PC-3 (cell line): ENCODE data around the gene NME7. TPM values are rescaled to one million over a fixed set of nuclear protein-coding genes. Genes with fewer than 3 reads are reported as not detected.
A peak's percentile ranks its signal among the peaks of the same experiment; 100 is the strongest.

Experiments
- ATAC-seq: fragments of 200-7000 bp; cut with Tn5 transposase; 2 replicates; pipeline ENCODE4 v1.9.1; 2020; ENCODE audit warnings: mild to moderate bottlenecking, moderate library complexity
- BruUV-seq: library from RNA; stranded (reverse); fragments of 400-500 nt; replicated peaks from 2 replicates; lab custom pipeline; 2021; lab: Mats Ljungman, UMichigan
- CTCF ChIA-PET: fragments of 300-600 bp; sonication (Branson Sonifier 250); formaldehyde crosslinking; loops from one replicate; lab custom pipeline; 2022; ENCODE audit warnings: antibody characterized with exemption; lab: Charles Lee
- POLR2A ChIA-PET: fragments of 300-600 bp; sonication (Branson Sonifier 250); formaldehyde crosslinking; loops from one replicate; lab custom pipeline; 2022; ENCODE audit warnings: antibody characterized with exemption; ENCODE audit not compliant: unreplicated experiment; lab: Charles Lee
- DNase-seq: peaks from one replicate; pipeline ENCODE4 v3.0.0-alpha.2; 2015
- H2AFZ ChIP-seq: fragments of 300-600 bp; sonication (generic); 2 replicates; pipeline ENCODE4 v1.6.0; 2016; ENCODE audit warnings: antibody characterized with exemption, low read length
- H3F3A ChIP-seq: fragments of 300-600 bp; sonication (generic); one replicate; pipeline ENCODE4 v1.6.0; 2017; ENCODE audit warnings: antibody characterized with exemption, low read length, control low read depth, mild to moderate bottlenecking; ENCODE audit not compliant: unreplicated experiment
- H3K27ac ChIP-seq: fragments of 300-600 bp; sonication (generic); 2 replicates; pipeline ENCODE4 v1.5.1; 2016; ENCODE audit warnings: mild to moderate bottlenecking, low read length
- H3K27me3 ChIP-seq: fragments of 300-600 bp; sonication (generic); 2 replicates; pipeline ENCODE4 v1.6.1; 2016; ENCODE audit warnings: low read length, mixed read lengths
- H3K36me3 ChIP-seq: fragments of 300-600 bp; sonication (generic); 2 replicates; pipeline ENCODE4 v1.6.1; 2016; ENCODE audit warnings: low read depth, mixed run types, low read length, mixed read lengths
- H3K4me1 ChIP-seq: fragments of 300-600 bp; sonication (generic); 2 replicates; pipeline ENCODE4 v1.5.1; 2016; ENCODE audit warnings: low read length; ENCODE audit not compliant: insufficient read depth
- H3K4me2 ChIP-seq: fragments of 300-600 bp; sonication (generic); 2 replicates; pipeline ENCODE4 v1.6.0; 2016; ENCODE audit warnings: low read length
- H3K4me3 ChIP-seq: fragments of 300-600 bp; sonication (generic); 2 replicates; pipeline ENCODE4 v1.5.1; 2016; ENCODE audit warnings: mild to moderate bottlenecking, low read length, mixed read lengths
- H3K79me2 ChIP-seq: fragments of 300-600 bp; sonication (generic); 2 replicates; pipeline ENCODE4 v1.6.1; 2017; ENCODE audit warnings: low read length, mixed read lengths
- H3K9ac ChIP-seq: fragments of 300-600 bp; sonication (generic); 2 replicates; pipeline ENCODE4 v1.6.0; 2016; ENCODE audit warnings: mild to moderate bottlenecking, low read length
- H3K9me2 ChIP-seq: fragments of 300-600 bp; sonication (generic); replicated peaks from 2 replicates; pipeline ENCODE4 v1.6.1; 2016; ENCODE audit warnings: mixed run types, low read length, mixed read lengths
- H3K9me3 ChIP-seq: fragments of 300-600 bp; sonication (generic); 2 replicates; pipeline ENCODE4 v1.6.1; 2016; ENCODE audit warnings: low read length, mixed read lengths
- H4K20me1 ChIP-seq: fragments of 300-600 bp; sonication (generic); 2 replicates; pipeline ENCODE4 v1.6.1; 2016; ENCODE audit warnings: low read length, mixed read lengths
- CTCF ChIP-seq: fragments of 300-600 bp; sonication (generic); conservative IDR thresholded peaks from 2 replicates; pipeline ENCODE4 v1.5.1; 2017; ENCODE audit warnings: antibody characterized with exemption, low read depth, mild to moderate bottlenecking, low read length
- EZH2 ChIP-seq: fragments of 300-600 bp; sonication (generic); IDR thresholded peaks from one replicate; pipeline ENCODE4 v1.6.1; 2017; ENCODE audit warnings: antibody characterized with exemption, mild to moderate bottlenecking, low read length; ENCODE audit not compliant: unreplicated experiment
- EZH2phosphoT487 ChIP-seq: fragments of 300-600 bp; sonication (generic); IDR thresholded peaks from 2 replicates; pipeline ENCODE4 v1.6.1; 2018; ENCODE audit warnings: mild to moderate bottlenecking, antibody characterized with exemption, low read length, borderline replicate concordance
- intact Hi-C: fragments of 100-400 bp; cut with micrococcal nuclease; formaldehyde crosslinking; loops from 2 replicates; pipeline ENCODE4 v1.9.0; 2023
- total RNA-seq: library from RNA; depleted of rRNA; stranded (reverse); fragments of >200 nt; gene quantifications from 2 replicates; pipeline ENCODE4 v1.2.3, GENCODE V29; 2014

Gene NME7
- total RNA-seq, 1 experiment from 2014 or later = 18.9 TPM

GRCh38 chr1:169271098-169271497 lies 96.5 kb downstream of the NME7 start:
- Histone ChIP-seq H3K9ac (no peak overlapping the region), H3K79me2 (no peaks in the 10 kb centered on the region), H4K20me1 (no peaks in the 10 kb centered on the region), H3K27me3 (no peaks in the 10 kb centered on the region), H2AFZ (no peak overlapping the region), H3K4me3 (no peak overlapping the region), H3K27ac (no peak overlapping the region), H3F3A (no peaks in the 10 kb centered on the region), H3K9me2 (no peaks in the 10 kb centered on the region), H3K9me3 (no peaks in the 10 kb centered on the region), H3K4me1 (no peaks in the 10 kb centered on the region), H3K4me2 (no peak overlapping the region), H3K36me3 (no peaks in the 10 kb centered on the region)
- intact Hi-C loops = loop anchor here (2.0 to 5.0 kb wide), 2 partner anchors 76 to 164 kb away; partner anchors contain the start of gene ATP1B1
- BruUV-seq = no TSS peak
- ChIA-PET POLR2A (no interaction called here), CTCF (no interaction called here)
- no peak for TF ChIP-seq EZH2phosphoT487
- peak; percentile 60 for TF ChIP-seq CTCF
- peak; percentile 69 for ATAC-seq
- DNase-seq = peak; percentile 50

GRCh38 chr1:169266133-169266532 lies 101.5 kb downstream of the NME7 start:
- ChIA-PET POLR2A (no interaction called here), CTCF (no interaction called here)
- no peaks in the 10 kb centered on the region for H4K20me1 ChIP-seq
- no peaks in the 10 kb centered on the region for H3K9me3 ChIP-seq
- H3K79me2 ChIP-seq = no peaks in the 10 kb centered on the region
- no peak overlapping the region for H3K27ac ChIP-seq
- no peak overlapping the region for H3K4me2 ChIP-seq
- no peak for ATAC-seq
- no TSS peak for BruUV-seq
- H3F3A ChIP-seq = no peaks in the 10 kb centered on the region
- intact Hi-C loops = no loop called here
- H3K36me3 ChIP-seq = no peaks in the 10 kb centered on the region
- no peak for TF ChIP-seq EZH2phosphoT487
- TF ChIP-seq CTCF = no peak
- TF ChIP-seq EZH2 = no peak
- no peaks in the 10 kb centered on the region for H3K4me1 ChIP-seq
- H3K27me3 ChIP-seq = no peaks in the 10 kb centered on the region
- H2AFZ ChIP-seq = no peak overlapping the region
- H3K9me2 ChIP-seq = no peaks in the 10 kb centered on the region
- DNase-seq = peak; percentile 8
- H3K4me3 ChIP-seq = no peak overlapping the region
- H3K9ac ChIP-seq = no peak overlapping the region

- Histone ChIP-seq H3K9ac (no peak overlapping the region), H3K9me2 (no peaks in the 10 kb centered on the region), H3K4me2 (no peak overlapping the region), H3F3A (no peaks in the 10 kb centered on the region), H3K4me1 (no peaks in the 10 kb centered on the region), H3K27me3 (no peaks in the 10 kb centered on the region), H4K20me1 (no peaks in the 10 kb centered on the region), H3K79me2 (no peaks in the 10 kb centered on the region), H3K9me3 (no peaks in the 10 kb centered on the region), H2AFZ (no peak overlapping the region), H3K4me3 (no peak overlapping the region), H3K27ac (no peak overlapping the region), H3K36me3 (peaks cover 4% of the 10 kb centered on the region; the same call in 1 of the 2 replicates)
- intact Hi-C loops = no loop called here
- POLR2A ChIA-PET = no interaction called here
- no TSS peak for BruUV-seq
- ATAC-seq (no peak), DNase-seq (no peak)
- TF ChIP-seq EZH2phosphoT487 = no peak
- TF ChIP-seq EZH2 = no peak
- no peak for TF ChIP-seq CTCF
- CTCF ChIA-PET = no interaction called here
These were observed 104.5 kb downstream of the NME7 start for GRCh38 chr1:169263059-169263458.
